WTC11 (cell line): ENCODE measurements around the gene ZXDA. TPM values are rescaled to one million over a fixed set of nuclear protein-coding genes. Genes with fewer than 3 reads are reported as not detected.

Experiments
- ARID4B ChIP-seq: sonication (generic); formaldehyde crosslinking; IDR thresholded peaks from 2 replicates; pipeline ENCODE4 v1.8.0; 2023; ENCODE audit warnings: missing genetic modification reagents, mild to moderate bottlenecking, borderline replicate concordance
- HMGXB4 ChIP-seq: sonication (generic); formaldehyde crosslinking; IDR thresholded peaks from 2 replicates; pipeline ENCODE4 v1.8.1; 2023; ENCODE audit warnings: mild to moderate bottlenecking, moderate library complexity, missing genetic modification reagents
- MAX ChIP-seq: sonication (generic); formaldehyde crosslinking; IDR thresholded peaks from 2 replicates; pipeline ENCODE4 v1.8.0; 2022; ENCODE audit warnings: mild to moderate bottlenecking, missing genetic modification reagents
- RORB ChIP-seq: fragments of 250-450 bp; sonication (Bioruptor Pico); IDR thresholded peaks from 2 replicates; pipeline ENCODE4 v1.9.0; 2021; ENCODE audit warnings: mild to moderate bottlenecking
- SMAD4 ChIP-seq: sonication (generic); formaldehyde crosslinking; IDR thresholded peaks from 2 replicates; pipeline ENCODE4 v1.8.0; 2022; ENCODE audit warnings: mild to moderate bottlenecking, missing genetic modification reagents
- USF1 ChIP-seq: sonication (generic); formaldehyde crosslinking; IDR thresholded peaks from 2 replicates; pipeline ENCODE4 v1.8.0; 2022; ENCODE audit warnings: mild to moderate bottlenecking, missing genetic modification reagents
- USF2 ChIP-seq: sonication (generic); formaldehyde crosslinking; IDR thresholded peaks from 2 replicates; pipeline ENCODE4 v1.8.1; 2023; ENCODE audit warnings: mild to moderate bottlenecking, missing genetic modification reagents, moderate library complexity
- ZNF121 ChIP-seq: sonication (generic); formaldehyde crosslinking; IDR thresholded peaks from 2 replicates; pipeline ENCODE4 v1.8.0; 2023; ENCODE audit warnings: missing genetic modification reagents
- ZNF219 ChIP-seq: sonication (generic); formaldehyde crosslinking; IDR thresholded peaks from 2 replicates; pipeline ENCODE4 v1.8.0; 2023; ENCODE audit warnings: missing genetic modification reagents, mild to moderate bottlenecking, borderline replicate concordance
- ZNF416 ChIP-seq: fragments of 250-450 bp; sonication (Bioruptor Pico); IDR thresholded peaks from 2 replicates; pipeline ENCODE4 v1.9.0; 2021; ENCODE audit warnings: mild to moderate bottlenecking, inconsistent platforms
- total RNA-seq: library from RNA; stranded (reverse); gene quantifications from 3 replicates; pipeline ENCODE4 v1.2.3, GENCODE V29; 2021

Gene ZXDA
- total RNA-seq, 1 experiment from 2014 or later: 3.2 TPM

- TF ChIP-seq ARID4B: no peak
- TF ChIP-seq USF2 (CRISPR knock-in tag): no peak
- no peak for TF ChIP-seq ZNF219 (CRISPR knock-in tag)
- TF ChIP-seq USF1: no peak
- TF ChIP-seq HMGXB4: no peak
- TF ChIP-seq ZNF416 (CRISPR knock-in tag): no peak
- no peak for TF ChIP-seq MAX
- TF ChIP-seq RORB (CRISPR knock-in tag): no peak
- no peak for TF ChIP-seq SMAD4 (CRISPR knock-in tag)
- no peak for TF ChIP-seq ZNF121 (CRISPR knock-in tag)
These were observed 38.8 kb downstream of the ZXDA start (continued) for GRCh38 chrX:57871463-57871862.

Other genes starting within 250 kb of the ZXDA start
- not detected in 3 replicates for gene NLRP2B, start 230.2 kb downstream of the ZXDA start, total RNA-seq